IPS-18a (cell line): Measurements from ENCODE around the gene ZNF365.

Experiments
- H3K27ac ChIP-seq: one replicate; pipeline ENCODE4 v1.5.1; 2013; ENCODE audit warnings: low read length
- H3K27me3 ChIP-seq: one replicate; pipeline ENCODE4 v1.6.1; 2013; ENCODE audit warnings: mild to moderate bottlenecking, low read length; ENCODE audit not compliant: control insufficient read depth, insufficient read depth
- H3K36me3 ChIP-seq: one replicate; pipeline ENCODE4 v1.6.1; 2013; ENCODE audit warnings: low read depth, low read length; ENCODE audit not compliant: control insufficient read depth
- H3K4me1 ChIP-seq: one replicate; pipeline ENCODE4 v1.6.1; 2013; ENCODE audit warnings: low read depth, low read length; ENCODE audit not compliant: control insufficient read depth
- H3K4me3 ChIP-seq: one replicate; pipeline ENCODE4 v1.5.1; 2013; ENCODE audit warnings: low read length
- H3K9ac ChIP-seq: one replicate; pipeline ENCODE4 v1.6.1; 2013; ENCODE audit warnings: mild to moderate bottlenecking, low read length, moderate library complexity
- H3K9me3 ChIP-seq: one replicate; pipeline ENCODE4 v1.6.1; 2013; ENCODE audit warnings: low read depth, low read length; ENCODE audit not compliant: control insufficient read depth

The ZNF365 gene, protein sequence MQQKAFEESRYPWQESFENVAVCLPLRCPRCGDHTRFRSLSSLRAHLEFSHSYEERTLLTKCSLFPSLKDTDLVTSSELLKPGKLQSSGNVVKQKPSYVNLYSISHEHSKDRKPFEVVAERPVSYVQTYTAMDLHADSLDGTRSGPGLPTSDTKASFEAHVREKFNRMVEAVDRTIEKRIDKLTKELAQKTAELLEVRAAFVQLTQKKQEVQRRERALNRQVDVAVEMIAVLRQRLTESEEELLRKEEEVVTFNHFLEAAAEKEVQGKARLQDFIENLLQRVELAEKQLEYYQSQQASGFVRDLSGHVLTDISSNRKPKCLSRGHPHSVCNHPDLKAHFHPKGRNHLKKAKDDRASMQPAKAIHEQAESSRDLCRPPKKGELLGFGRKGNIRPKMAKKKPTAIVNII

DNA sequence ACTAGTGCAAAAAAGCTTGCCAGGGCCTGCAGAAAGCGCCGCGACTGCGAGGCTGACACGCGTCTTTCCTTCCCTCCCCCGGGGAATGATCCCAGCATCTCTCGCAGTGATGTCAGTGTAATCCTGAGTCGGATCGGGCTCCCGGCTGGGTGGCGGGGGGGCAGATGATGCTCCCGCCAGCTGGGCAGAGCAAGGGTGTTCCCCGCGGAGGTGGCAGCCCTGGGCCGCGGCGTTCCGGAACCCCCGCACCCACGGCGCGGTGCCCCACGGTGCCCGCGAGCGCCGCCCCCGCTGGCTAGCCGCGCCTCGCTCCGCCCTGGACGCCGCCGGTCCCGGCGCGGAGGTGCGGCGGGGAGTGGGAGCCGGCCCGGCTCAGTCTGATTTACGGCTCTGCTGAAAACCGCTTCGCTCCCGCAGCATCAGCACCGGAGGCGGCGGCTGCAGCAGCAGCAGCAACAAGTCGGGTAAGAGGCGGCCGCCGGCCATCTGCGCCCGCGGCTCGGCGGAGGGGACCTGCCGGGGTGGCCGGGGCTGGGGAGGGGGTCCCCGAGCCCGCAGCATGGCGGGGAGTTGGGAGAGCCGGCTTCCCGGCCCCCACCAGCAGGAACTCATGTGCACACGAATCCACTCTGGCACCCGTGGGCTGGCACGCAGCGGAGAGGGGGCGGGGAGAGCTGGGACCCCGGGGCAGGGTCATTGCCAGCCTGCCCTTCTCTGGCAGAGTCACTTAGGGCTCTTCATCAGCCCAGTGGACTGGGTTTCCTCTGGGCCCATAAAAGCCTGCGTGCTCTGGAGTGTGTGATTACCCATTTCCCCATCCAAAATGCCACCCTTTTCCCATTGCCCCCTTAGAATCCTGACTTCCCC is at the start of gene ZNF365:
ZNF365 (plus strand) TSS at position 375 of the 867 bp plus-strand sequence. CDS start 1,825 bp downstream, outside the sequence.
- peaks cover 29% of the 10 kb centered on the region for H3K27me3 ChIP-seq
- H3K9me3 ChIP-seq = no peaks in the 10 kb centered on the region
- peak within 1 kb of the TSS; percentile 69 for H3K4me3 ChIP-seq
- no peaks in the 10 kb centered on the region for H3K36me3 ChIP-seq
- no peak within 1 kb of the TSS for H3K27ac ChIP-seq
- H3K9ac ChIP-seq = peak within 1 kb of the TSS; percentile 23
- no peaks in the 10 kb centered on the region for H3K4me1 ChIP-seq

DNA sequence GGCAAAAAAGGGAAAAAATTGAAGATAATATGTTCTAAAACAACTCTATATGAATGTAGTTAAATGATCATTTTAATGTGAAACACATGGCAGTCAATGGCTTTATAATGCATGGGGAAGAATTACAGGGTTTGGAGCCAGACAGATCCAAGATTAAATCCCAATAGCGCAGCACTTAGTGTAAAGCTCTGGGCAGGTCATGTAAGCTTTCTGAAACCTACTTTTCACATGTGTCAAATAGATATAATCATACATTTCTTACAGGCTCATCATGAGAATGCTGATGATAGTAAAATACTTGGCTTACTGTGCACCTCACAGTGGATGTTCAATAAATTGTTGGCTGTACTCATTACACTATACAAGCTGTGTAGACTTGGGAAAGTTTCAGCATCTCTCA is 48.0 kb upstream of the ZNF365 start:
- Histone ChIP-seq H3K27me3 (no peaks in the 10 kb centered on the region), H3K9me3 (no peaks in the 10 kb centered on the region), H3K4me3 (no peak overlapping the region), H3K27ac (no peak overlapping the region), H3K36me3 (no peaks in the 10 kb centered on the region), H3K4me1 (no peaks in the 10 kb centered on the region), H3K9ac (no peak overlapping the region)

DNA sequence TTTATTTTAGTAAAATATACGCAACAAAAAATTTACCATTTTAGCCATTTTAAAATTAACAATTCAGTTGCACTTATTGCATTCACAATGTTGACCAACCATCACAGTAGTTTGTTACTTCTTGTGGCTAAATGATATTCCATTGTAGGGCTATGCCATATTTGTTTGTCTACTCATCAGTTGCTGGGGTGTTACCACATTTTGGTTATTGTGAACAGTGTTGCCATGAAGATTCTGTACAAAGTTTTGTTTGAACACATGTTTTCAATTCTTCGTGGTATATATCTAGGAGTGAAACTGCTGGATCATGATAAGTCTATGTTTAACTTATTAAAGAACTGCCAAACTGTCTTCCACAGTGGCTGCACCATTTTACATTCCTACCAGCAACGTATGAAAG is 46.3 kb upstream of the ZNF365 start:
- no peak overlapping the region for H3K9ac ChIP-seq
- peaks cover 3% of the 10 kb centered on the region for H3K9me3 ChIP-seq
- no peaks in the 10 kb centered on the region for H3K27me3 ChIP-seq
- H3K4me1 ChIP-seq = no peaks in the 10 kb centered on the region
- H3K4me3 ChIP-seq = no peak overlapping the region
- H3K36me3 ChIP-seq = no peaks in the 10 kb centered on the region
- no peak overlapping the region for H3K27ac ChIP-seq

DNA sequence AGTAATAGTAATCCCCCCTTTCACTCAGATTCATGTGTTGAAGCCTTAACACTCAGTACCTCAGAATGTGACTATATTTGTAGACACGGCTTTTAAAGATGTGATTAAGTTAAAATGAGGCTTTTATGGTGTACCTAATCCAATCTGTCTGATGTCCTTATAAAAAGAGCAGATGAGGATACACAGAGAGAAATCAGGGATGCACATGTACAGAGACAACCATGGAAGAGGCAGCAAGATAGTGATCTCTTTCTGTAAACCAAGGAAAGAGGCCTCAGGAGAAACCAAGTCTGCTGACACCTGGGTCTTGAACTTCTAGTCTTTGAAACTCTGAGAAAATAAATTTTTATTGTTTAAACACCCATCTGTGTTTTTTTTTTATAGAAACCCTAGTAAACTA is 44.0 kb upstream of the ZNF365 start:
- Histone ChIP-seq H3K27me3 (no peaks in the 10 kb centered on the region), H3K9ac (no peak overlapping the region), H3K4me1 (no peaks in the 10 kb centered on the region), H3K4me3 (no peak overlapping the region), H3K27ac (no peak overlapping the region), H3K9me3 (peaks cover 8% of the 10 kb centered on the region), H3K36me3 (no peaks in the 10 kb centered on the region)

DNA sequence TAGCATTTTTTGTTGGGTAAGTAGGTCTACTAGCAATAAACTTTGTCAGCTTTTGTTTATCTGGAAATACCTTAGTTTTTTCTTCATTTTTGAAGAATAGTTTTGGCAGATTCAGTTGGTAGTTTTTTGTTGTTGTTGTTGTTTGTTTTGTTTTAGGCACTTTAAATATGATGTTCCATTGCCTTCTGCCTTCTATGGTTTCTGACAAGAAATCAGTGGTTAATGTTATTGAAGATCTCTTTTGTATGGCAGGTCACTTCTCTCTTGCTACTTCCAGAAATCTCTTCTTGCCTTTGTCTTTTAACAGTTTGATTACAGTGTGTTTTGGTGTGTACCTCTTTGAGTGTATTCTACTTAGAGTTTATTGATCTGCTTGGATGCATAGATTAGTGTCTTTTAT is 41.8 kb upstream of the ZNF365 start:
- peaks cover 11% of the 10 kb centered on the region for H3K9me3 ChIP-seq
- no peaks in the 10 kb centered on the region for H3K36me3 ChIP-seq
- no peak overlapping the region for H3K9ac ChIP-seq
- no peaks in the 10 kb centered on the region for H3K27me3 ChIP-seq
- H3K4me1 ChIP-seq = no peaks in the 10 kb centered on the region
- no peak overlapping the region for H3K4me3 ChIP-seq
- H3K27ac ChIP-seq = no peak overlapping the region

DNA sequence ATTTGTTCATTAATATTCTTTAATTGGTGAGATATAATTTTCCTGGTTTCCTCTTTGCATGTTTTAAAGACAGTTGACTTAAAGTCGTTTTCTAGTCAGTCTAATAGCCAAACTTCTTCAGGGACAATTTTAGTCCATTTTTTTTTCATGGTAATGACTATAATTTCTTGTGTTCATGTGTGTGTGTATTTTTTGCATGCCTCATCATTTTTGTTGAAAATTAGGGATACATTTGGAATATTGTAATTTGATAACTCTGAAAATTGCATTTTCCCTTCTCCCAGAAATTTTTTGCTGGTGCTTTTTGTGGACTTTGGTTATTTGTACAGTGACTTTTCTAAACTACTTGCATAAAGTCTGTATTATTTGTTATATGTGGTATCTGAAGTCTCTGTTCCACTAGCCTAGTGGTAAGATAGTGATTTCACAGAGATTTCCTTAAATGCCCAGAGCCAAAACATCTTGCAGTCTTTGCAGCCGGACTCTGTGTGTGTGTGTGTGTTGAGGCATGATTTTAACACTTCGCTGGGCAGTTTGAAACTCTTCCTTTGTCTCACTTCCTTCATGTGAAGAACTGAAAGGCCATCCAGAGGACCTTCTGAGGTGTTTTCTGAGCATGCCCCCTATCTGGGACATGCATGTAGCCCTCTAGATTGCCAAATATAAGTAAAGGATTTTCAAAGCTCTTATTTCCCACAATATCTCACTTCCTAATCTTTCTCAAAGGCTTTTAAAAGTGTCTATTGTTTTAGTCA is 40.9 kb upstream of the ZNF365 start:
- H3K36me3 ChIP-seq = no peaks in the 10 kb centered on the region
- H3K9me3 ChIP-seq = peaks cover 11% of the 10 kb centered on the region
- H3K4me3 ChIP-seq = no peak overlapping the region
- H3K9ac ChIP-seq = no peak overlapping the region
- H3K27ac ChIP-seq = no peak overlapping the region
- no peaks in the 10 kb centered on the region for H3K27me3 ChIP-seq
- no peaks in the 10 kb centered on the region for H3K4me1 ChIP-seq

DNA sequence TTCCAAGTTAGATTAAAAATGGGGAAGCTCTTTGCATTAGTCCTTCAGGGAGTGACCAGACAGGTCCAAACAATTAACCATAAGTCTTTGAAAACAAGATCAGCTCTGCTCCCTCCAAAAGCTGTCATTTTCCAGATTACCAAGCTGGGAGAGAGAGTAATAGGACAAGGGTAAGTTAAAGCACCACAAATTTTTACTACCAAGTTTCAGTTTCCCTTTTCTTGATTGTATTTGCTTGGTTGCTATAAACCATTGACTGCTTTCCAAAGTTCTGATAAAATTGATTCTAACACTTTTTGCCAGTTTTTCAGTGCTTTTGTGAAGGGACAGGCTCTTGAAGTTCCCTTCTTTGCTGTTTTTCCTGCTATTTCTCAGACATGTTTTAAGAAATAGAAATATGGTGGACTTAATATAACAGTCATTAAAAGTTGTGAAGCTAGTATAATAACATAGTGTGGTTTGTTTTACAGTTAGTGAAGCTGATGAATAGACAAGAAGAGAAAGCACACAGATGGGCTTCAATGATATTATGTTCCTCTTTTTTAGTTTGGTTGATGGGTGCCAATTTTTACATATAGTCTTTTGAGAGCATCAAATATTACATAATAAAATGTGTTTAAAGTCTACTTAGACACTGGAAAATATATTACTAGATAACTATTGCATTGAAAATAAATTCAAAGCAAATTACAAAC is 40.0 kb upstream of the ZNF365 start:
- no peak overlapping the region for H3K9ac ChIP-seq
- peaks cover 11% of the 10 kb centered on the region for H3K9me3 ChIP-seq
- H3K27me3 ChIP-seq = no peaks in the 10 kb centered on the region
- no peaks in the 10 kb centered on the region for H3K4me1 ChIP-seq
- H3K36me3 ChIP-seq = no peaks in the 10 kb centered on the region
- no peak overlapping the region for H3K27ac ChIP-seq
- no peak overlapping the region for H3K4me3 ChIP-seq

DNA sequence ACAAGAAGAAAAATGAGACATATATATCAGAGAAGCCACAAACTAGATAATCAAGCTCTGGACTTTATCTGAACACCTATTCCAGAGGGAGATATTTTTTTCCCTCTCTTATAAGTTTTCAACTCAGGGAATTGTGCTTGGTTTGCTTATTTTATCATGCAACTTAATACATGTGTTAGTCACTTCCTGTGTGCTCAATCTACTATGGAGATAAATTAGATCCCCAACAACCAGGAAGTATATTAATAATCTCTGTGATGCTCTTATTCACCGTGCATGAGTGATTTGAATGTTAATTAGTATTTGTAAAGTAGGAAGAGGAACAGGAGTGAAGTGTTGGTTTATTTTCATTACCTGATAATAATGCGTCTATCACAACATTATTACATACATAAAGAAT is 38.8 kb upstream of the ZNF365 start:
- Histone ChIP-seq H3K27me3 (no peaks in the 10 kb centered on the region), H3K36me3 (no peaks in the 10 kb centered on the region), H3K4me3 (no peak overlapping the region), H3K27ac (no peak overlapping the region), H3K9me3 (peaks cover 13% of the 10 kb centered on the region), H3K4me1 (no peaks in the 10 kb centered on the region), H3K9ac (no peak overlapping the region)

DNA sequence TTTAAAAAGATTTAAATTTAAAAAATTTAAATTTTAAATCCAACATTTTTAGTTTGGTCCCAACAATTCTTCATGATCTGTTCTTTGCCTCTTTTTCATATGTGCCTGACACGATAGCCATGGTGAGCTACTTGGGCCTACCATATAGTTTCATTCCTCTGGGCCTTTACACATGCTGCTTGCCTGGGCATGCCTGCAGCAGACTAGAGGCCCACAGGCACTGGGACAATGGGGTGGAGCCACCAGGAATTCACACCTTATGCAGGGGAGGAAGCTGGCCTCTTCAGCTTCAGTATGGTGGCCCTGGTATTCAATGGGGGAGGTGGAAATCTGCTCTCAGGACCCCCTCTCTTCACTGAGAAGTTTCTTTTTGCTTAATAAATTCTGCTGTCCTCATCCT is 37.8 kb upstream of the ZNF365 start:
- Histone ChIP-seq H3K4me3 (no peak overlapping the region), H3K4me1 (no peaks in the 10 kb centered on the region), H3K27me3 (no peaks in the 10 kb centered on the region), H3K27ac (no peak overlapping the region), H3K9ac (no peak overlapping the region), H3K36me3 (no peaks in the 10 kb centered on the region), H3K9me3 (peaks cover 20% of the 10 kb centered on the region)

DNA sequence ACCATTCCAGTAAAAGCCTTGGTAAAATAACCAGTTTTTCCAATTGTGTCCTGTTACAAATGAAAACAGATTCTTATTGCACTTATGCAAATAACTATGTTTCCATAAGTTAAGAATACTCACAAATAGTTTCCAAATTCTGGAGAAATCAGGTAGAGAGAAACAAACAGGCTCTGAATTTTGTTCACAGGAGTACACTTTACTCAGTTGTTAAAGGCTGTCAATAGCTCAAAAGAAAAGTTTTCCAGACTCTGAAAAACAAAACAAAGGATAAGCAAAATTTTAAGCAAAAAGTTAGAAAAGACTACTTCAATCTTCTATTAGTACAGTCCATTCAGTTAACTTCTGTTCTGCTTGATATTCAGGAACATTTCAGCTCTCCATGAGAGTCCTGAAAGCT is 32.8 kb upstream of the ZNF365 start:
- H3K9ac ChIP-seq = no peak overlapping the region
- no peak overlapping the region for H3K27ac ChIP-seq
- H3K36me3 ChIP-seq = no peaks in the 10 kb centered on the region
- no peak overlapping the region for H3K4me3 ChIP-seq
- no peaks in the 10 kb centered on the region for H3K27me3 ChIP-seq
- peaks cover 36% of the 10 kb centered on the region for H3K9me3 ChIP-seq
- H3K4me1 ChIP-seq = no peaks in the 10 kb centered on the region

DNA sequence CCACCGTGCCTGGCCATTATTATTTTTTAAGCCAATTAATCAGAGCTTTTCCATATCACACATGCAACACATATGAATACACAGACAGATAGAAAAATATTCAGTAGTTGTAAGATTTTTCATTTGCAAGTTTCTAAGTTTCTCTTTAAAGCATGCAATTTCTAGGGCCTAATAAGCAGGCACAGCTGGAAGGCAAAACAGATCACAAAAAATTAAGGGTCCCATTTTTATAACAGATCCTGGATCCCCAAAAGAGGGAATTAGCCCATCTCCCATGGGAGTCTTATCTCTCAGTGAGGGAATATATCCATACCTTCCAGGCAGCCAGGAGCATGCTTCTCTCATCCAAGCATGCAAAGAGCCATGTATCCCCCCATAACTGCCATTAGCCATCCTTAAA is 31.2 kb upstream of the ZNF365 start:
- H3K9ac ChIP-seq = no peak overlapping the region
- H3K9me3 ChIP-seq = peaks cover 36% of the 10 kb centered on the region
- H3K4me3 ChIP-seq = no peak overlapping the region
- no peaks in the 10 kb centered on the region for H3K4me1 ChIP-seq
- H3K27me3 ChIP-seq = no peaks in the 10 kb centered on the region
- H3K36me3 ChIP-seq = no peaks in the 10 kb centered on the region
- no peak overlapping the region for H3K27ac ChIP-seq
